Effector memory CD4-positive, alpha-beta T cell (primary cell): ENCODE data around the gene EXOC4.

Source experiments
- DNase-seq, 3 donors: peaks; one replicate each; pipeline ENCODE4 v3.0.0-alpha.2; 2020
- H3K27ac ChIP-seq: 2 replicates; pipeline ENCODE4 v1.7.0; 2013; ENCODE audit warnings: mild to moderate bottlenecking, low read length, moderate library complexity; ENCODE audit not compliant: insufficient read depth, poor library complexity, severe bottlenecking
- H3K27me3 ChIP-seq: replicated peaks from 2 replicates; pipeline ENCODE4 v1.7.0; 2013; ENCODE audit warnings: mild to moderate bottlenecking, low read length; ENCODE audit not compliant: insufficient read depth, control insufficient read depth, poor library complexity, severe bottlenecking
- H3K36me3 ChIP-seq: 2 replicates; pipeline ENCODE4 v1.7.0; 2013; ENCODE audit warnings: mild to moderate bottlenecking, low read length, moderate library complexity; ENCODE audit not compliant: control insufficient read depth, insufficient read depth
- H3K4me1 ChIP-seq: 2 replicates; pipeline ENCODE4 v1.7.0; 2013; ENCODE audit warnings: low read length, mild to moderate bottlenecking; ENCODE audit not compliant: control insufficient read depth, insufficient read depth, poor library complexity, severe bottlenecking
- H3K4me3 ChIP-seq: 2 replicates; pipeline ENCODE4 v1.7.0; 2013; ENCODE audit warnings: low read length, low read depth, mild to moderate bottlenecking; ENCODE audit not compliant: insufficient read depth, poor library complexity, severe bottlenecking
- H3K9me3 ChIP-seq: 2 replicates; pipeline ENCODE4 v1.7.0; 2013; ENCODE audit warnings: mild to moderate bottlenecking, low read length, moderate library complexity; ENCODE audit not compliant: control insufficient read depth

EXOC4 gene

GRCh38 chr7:134042307-134042706 is 789.4 kb downstream of the EXOC4 start:
- Histone ChIP-seq H3K4me1 (no peaks in the 10 kb centered on the region), H3K9me3 (no peaks in the 10 kb centered on the region)
- no peak for DNase-seq

DNA sequence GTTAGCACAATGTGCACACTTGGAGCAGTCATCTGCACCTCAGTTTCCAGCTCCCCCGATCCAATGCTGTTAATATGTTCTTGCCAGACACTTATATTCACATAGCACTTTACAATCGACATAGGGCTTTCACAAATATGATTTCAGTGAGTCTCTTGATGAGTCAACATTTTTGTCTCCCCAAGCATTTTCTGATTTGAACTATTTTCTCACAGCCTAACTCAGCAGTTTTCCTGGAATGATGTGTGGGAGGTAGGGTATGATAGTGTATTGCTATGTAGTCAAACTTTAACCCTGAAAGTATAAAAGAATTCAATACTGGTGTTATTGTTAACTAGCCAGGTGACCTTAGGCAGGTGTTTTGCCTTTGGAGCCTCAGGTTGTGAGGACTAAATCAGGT is 791.8 kb downstream of the EXOC4 start:
- no peak for DNase-seq
- no peaks in the 10 kb centered on the region for H3K27me3 ChIP-seq
- no peaks in the 10 kb centered on the region for H3K36me3 ChIP-seq
- H3K4me3 ChIP-seq, result no peak overlapping the region
- no peak overlapping the region for H3K27ac ChIP-seq
- H3K9me3 ChIP-seq, result no peaks in the 10 kb centered on the region
- no peaks in the 10 kb centered on the region for H3K4me1 ChIP-seq

More at GRCh38 chr7:134042307-134042706, 789.4 kb downstream of the EXOC4 start:
- H3K27ac ChIP-seq, result no peak overlapping the region
- H3K4me3 ChIP-seq, result no peak overlapping the region
- H3K36me3 ChIP-seq, result peaks cover 3% of the 10 kb centered on the region
- H3K27me3 ChIP-seq, result no peaks in the 10 kb centered on the region

- DNase-seq, result no peak
- Histone ChIP-seq H3K27ac (no peak overlapping the region), H3K9me3 (no peaks in the 10 kb centered on the region), H3K4me3 (no peak overlapping the region), H3K36me3 (no peaks in the 10 kb centered on the region), H3K27me3 (no peaks in the 10 kb centered on the region), H3K4me1 (no peaks in the 10 kb centered on the region)
These were observed 792.8 kb downstream of the EXOC4 start for GRCh38 chr7:134045716-134046115.

- Histone ChIP-seq H3K36me3 (no peaks in the 10 kb centered on the region), H3K4me3 (no peak overlapping the region)
- DNase-seq, result no peak
These were observed 793.8 kb downstream of the EXOC4 start for GRCh38 chr7:134046594-134047128.

DNA sequence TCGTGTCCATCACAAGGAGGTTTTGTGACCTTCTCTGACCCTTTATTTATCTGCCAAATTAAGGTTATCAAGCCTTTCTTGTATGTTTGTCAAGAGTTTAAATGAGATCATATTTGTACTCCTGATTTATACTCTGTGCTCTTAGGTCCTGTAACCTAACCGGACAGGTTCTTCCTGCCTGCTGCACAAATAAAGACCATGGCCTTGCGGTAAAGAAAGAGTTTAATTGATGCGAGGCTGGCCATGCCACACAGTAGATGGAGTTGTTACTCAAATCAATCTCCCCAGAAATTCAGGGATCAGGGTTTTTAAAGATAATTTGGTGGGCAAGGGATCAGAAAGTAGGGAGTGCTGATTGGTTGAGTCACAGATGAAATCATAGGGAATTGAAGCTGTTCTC is 794.8 kb downstream of the EXOC4 start:
- no peaks in the 10 kb centered on the region for H3K9me3 ChIP-seq
- no peak overlapping the region for H3K27ac ChIP-seq
- H3K36me3 ChIP-seq, result no peaks in the 10 kb centered on the region
- no peak overlapping the region for H3K4me3 ChIP-seq
- H3K4me1 ChIP-seq, result no peaks in the 10 kb centered on the region
- no peak for DNase-seq
- no peaks in the 10 kb centered on the region for H3K27me3 ChIP-seq

More at GRCh38 chr7:134046594-134047128, 793.8 kb downstream of the EXOC4 start:
- Histone ChIP-seq H3K27me3 (no peaks in the 10 kb centered on the region), H3K9me3 (no peaks in the 10 kb centered on the region), H3K4me1 (no peaks in the 10 kb centered on the region), H3K27ac (no peak overlapping the region)

DNA sequence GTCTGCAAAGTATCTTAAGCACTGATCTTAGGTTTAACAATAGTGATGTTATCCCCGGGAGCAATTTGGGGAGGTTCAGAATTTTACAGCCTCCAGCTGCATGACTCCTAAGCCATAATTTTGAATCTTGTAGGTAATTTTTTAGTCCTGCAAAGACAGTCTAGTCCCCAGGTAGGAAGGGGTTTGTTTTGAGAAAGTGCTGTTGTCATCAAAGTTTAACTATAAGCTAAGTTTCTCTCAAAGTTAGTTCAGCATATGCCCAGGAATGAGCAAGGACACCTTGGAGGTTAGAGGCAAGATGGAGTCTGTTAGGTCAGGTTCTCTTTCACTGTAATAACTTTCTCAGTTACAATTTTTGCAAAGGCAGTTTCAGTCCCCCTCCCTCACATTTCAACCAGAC is 795.3 kb downstream of the EXOC4 start:
- no peak overlapping the region for H3K4me3 ChIP-seq
- H3K27me3 ChIP-seq, result no peaks in the 10 kb centered on the region
- no peaks in the 10 kb centered on the region for H3K4me1 ChIP-seq
- no peak overlapping the region for H3K27ac ChIP-seq
- no peaks in the 10 kb centered on the region for H3K36me3 ChIP-seq
- H3K9me3 ChIP-seq, result no peaks in the 10 kb centered on the region
- no peak for DNase-seq

- H3K9me3 ChIP-seq, result no peaks in the 10 kb centered on the region
- no peaks in the 10 kb centered on the region for H3K27me3 ChIP-seq
- no peak for DNase-seq
- no peaks in the 10 kb centered on the region for H3K36me3 ChIP-seq
- no peak overlapping the region for H3K4me3 ChIP-seq
- H3K27ac ChIP-seq, result no peak overlapping the region
- no peaks in the 10 kb centered on the region for H3K4me1 ChIP-seq
These were observed 798.1 kb downstream of the EXOC4 start for GRCh38 chr7:134051020-134051419.

DNA sequence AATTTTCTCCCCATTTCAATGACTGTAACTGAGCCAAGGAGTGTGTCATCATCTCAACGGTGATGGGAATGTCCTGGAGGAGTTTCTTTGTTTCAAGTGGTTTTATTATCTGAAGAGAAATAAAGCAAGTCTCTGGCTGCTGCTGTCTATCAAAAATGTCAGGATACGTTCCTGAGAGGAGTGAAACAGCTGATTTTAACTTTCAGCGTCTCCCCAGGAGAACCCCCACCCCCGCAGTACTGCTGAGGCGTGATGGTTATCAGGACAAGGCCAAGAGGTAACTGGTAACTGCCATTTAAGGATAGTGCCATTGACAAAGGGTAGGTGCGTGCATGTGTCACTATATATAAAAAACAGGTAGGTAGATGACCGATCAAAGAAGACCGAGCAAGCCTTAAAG is 803.9 kb downstream of the EXOC4 start:
- Histone ChIP-seq H3K4me1 (no peaks in the 10 kb centered on the region), H3K36me3 (no peaks in the 10 kb centered on the region), H3K27ac (no peak overlapping the region), H3K4me3 (no peak overlapping the region), H3K27me3 (no peaks in the 10 kb centered on the region), H3K9me3 (no peaks in the 10 kb centered on the region)
- DNase-seq, result no peak

DNA sequence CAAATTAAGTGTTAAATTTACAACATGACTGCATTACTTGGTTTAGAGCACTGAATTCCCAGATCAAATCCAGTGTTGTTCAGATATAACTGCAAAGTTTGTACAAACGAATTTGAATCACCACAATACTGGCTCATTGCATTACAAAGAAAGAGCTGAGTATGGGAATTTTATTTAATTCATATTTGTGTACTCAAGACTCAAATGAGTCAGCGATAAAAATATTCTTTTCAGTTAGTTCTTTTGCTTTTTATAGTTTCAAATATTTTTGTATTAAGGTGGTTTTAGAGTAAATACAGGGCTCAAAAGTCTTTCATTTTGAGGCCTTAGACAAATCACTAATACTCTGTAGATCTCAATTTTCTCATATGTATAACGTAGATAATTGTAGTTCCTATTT is 805.6 kb downstream of the EXOC4 start:
- Histone ChIP-seq H3K4me3 (no peak overlapping the region), H3K36me3 (no peaks in the 10 kb centered on the region), H3K4me1 (no peaks in the 10 kb centered on the region), H3K9me3 (no peaks in the 10 kb centered on the region), H3K27ac (no peak overlapping the region), H3K27me3 (no peaks in the 10 kb centered on the region)
- no peak for DNase-seq

DNA sequence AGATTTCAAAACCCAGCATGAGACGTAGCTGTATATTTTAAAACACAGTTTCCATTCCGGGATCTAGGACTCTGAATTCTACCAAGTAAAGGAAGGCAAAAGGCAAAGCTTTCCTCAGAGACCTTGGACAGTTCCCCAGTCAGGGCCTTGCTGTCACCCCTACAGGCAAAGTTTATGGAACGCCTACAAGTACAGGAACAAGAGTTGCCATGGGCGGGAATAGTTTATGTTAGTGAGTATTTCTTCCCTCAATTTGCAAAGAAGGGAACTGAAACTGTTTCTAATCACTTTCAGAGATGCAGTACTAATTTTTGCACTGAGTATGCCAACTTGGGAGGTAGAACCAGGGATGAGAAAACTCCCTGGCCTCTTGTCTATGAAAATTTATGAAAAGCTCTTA is 806.1 kb downstream of the EXOC4 start:
- Histone ChIP-seq H3K4me1 (no peaks in the 10 kb centered on the region), H3K27ac (no peak overlapping the region), H3K9me3 (no peaks in the 10 kb centered on the region), H3K27me3 (no peaks in the 10 kb centered on the region), H3K36me3 (peaks cover 4% of the 10 kb centered on the region), H3K4me3 (no peak overlapping the region)
- DNase-seq, result no peak
